ENCODE results near the gene NFATC2.

NFATC2 gene

DNA sequence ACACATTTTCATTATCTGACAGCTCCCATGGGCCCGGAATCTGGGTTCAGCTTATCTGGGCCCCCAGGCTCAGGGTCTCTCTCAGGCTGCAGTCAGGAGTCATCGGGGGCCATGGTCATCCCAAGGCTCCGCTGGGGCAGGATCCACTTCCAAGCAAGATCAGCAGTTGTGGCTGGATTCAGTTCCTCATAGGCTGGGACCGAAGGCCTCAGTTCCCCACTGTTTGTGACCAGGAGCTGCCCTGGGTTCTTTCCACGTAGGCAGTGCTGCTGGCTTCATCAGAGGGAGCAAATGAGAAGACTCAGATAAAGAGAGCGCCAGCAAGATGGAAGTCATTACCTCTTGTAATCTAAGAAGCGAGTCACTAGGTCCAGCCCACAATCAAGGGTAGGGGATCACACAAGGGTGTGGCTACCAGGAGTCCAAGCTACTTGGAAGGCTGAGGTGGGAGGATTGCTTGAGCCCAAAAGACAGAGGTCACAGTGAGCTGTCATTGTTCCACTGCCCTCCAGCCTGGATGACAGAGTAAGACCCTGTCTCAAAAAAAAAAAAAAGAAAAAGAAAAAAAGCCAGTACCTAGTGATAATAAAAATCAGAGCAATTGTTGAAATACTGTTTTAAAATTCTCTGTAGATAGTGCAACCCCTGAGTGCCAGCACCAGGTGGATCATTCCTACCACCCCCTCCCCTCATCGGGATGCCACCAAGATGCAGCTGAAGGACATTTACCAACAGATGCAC is 162.7 kb downstream of the NFATC2 start:
- Histone ChIP-seq H3K4me1 (no peaks in the 10 kb centered on the region), H3K9me3 (no peaks in the 10 kb centered on the region), H3K4me3 (no peak overlapping the region), H3K36me3 (no peaks in the 10 kb centered on the region), H3K27me3 (no peaks in the 10 kb centered on the region), H3K27ac (no peak overlapping the region)
- intact Hi-C loops (cut with DNase I; ENCODE audit: low total_unique reads) = loop anchor here (5.0 kb wide), 1 partner anchor 213 kb away; no protein-coding TSS in a partner anchor
- DNase-seq = no peak
- TF ChIP-seq, protein P1, sequence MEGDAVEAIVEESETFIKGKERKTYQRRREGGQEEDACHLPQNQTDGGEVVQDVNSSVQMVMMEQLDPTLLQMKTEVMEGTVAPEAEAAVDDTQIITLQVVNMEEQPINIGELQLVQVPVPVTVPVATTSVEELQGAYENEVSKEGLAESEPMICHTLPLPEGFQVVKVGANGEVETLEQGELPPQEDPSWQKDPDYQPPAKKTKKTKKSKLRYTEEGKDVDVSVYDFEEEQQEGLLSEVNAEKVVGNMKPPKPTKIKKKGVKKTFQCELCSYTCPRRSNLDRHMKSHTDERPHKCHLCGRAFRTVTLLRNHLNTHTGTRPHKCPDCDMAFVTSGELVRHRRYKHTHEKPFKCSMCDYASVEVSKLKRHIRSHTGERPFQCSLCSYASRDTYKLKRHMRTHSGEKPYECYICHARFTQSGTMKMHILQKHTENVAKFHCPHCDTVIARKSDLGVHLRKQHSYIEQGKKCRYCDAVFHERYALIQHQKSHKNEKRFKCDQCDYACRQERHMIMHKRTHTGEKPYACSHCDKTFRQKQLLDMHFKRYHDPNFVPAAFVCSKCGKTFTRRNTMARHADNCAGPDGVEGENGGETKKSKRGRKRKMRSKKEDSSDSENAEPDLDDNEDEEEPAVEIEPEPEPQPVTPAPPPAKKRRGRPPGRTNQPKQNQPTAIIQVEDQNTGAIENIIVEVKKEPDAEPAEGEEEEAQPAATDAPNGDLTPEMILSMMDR (IDR thresholded peaks at IDR 0.05) = no peak

DNA sequence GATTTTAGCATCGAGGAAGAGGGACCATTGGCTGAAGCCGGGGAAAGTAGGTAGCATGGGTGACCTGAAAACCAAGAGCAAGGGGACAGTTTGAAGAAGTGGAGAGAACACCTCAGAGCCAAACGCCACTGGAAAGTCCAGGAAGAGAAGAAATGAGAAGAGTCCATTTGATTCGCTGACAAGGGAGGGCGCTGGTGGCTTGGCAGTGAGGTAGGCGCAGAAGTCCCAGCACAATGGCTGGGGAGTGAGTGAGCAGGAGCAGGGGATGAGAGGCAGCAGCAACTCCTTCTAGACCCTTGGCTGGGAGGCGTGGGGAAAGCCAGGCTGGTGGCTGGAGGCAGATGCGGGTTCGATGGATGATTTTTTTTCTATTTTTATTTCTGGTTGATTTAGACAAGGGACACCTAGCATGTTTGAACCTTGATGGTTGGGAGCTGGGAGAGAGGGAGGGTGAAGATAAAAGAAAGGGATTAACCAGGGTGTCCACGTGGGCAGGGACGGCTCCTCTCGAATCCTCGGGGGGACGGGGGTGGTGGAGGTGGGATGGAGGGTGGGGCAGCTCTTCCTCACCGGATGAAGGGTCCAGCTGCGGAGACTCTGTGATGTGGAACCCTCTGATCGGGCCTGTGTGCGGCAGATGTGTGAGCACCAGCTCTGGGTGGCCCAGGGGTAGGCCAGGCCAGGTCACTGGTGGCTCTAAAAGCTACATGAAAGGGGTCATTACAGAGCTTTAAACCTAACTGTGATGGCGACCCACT is 164.2 kb downstream of the NFATC2 start:
- Histone ChIP-seq H3K27me3 (no peaks in the 10 kb centered on the region), H3K4me1 (no peaks in the 10 kb centered on the region), H3K36me3 (no peaks in the 10 kb centered on the region), H3K27ac (no peak overlapping the region), H3K9me3 (no peaks in the 10 kb centered on the region), H3K4me3 (no peak overlapping the region)
- DNase-seq = peak in 1 of 2 donors; percentile 57
- TF ChIP-seq, protein P1 (IDR thresholded peaks at IDR 0.05) = no peak
- intact Hi-C loops (cut with DNase I; ENCODE audit: low total_unique reads) = no loop called here

DNA sequence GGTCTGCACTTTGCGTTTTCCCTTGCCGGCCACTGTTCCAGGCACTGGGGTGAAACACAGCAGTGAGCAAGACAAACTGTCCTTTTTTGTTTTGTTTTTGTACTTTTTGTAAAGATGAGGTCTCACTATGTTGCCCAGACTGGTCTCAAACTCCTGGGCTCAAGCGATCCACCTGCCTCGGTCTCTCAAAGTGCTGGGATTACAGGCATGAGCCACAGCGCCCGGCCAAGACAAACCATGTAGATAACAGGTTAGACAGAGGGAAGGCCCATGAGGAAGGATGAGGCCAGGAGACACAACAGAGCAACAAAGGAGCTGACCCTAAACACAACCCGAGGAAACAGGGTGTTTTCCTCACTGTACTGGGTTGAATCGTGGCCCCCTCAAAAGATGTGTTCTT is 165.4 kb downstream of the NFATC2 start:
- Histone ChIP-seq H3K9me3 (no peaks in the 10 kb centered on the region), H3K27me3 (no peaks in the 10 kb centered on the region), H3K27ac (no peak overlapping the region), H3K4me3 (no peak overlapping the region), H3K36me3 (no peaks in the 10 kb centered on the region), H3K4me1 (peaks cover 0 to 7% (median 0%) of the 10 kb centered on the region in 4 donors)
- DNase-seq = peak in 1 of 2 donors; percentile 12
- TF ChIP-seq, protein P1 (IDR thresholded peaks at IDR 0.05) = no peak
- intact Hi-C loops (cut with DNase I; ENCODE audit: low total_unique reads) = no loop called here

DNA sequence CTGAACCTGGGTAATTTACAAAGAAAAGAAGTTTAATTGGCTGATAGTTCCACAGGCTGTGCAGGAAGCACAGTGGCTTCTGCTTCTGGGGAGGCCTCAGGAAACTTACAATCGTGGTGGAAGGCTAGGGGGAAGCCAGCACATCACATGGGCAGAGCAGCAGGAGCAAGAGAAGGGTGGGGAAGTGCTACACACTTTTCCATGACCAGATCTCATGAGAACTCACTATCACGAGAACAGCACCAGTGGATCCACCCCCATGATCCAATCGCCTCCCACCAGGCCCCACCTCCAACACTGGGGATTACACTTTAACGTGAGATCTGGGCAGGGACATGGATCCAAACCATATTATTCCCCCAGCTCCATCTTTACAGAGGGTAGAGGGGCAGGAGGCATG is 166.4 kb downstream of the NFATC2 start:
- Histone ChIP-seq H3K9me3 (no peaks in the 10 kb centered on the region), H3K4me1 (peaks cover 0 to 8% (median 0%) of the 10 kb centered on the region in 4 donors), H3K4me3 (no peak overlapping the region), H3K27ac (no peak overlapping the region), H3K36me3 (no peaks in the 10 kb centered on the region), H3K27me3 (no peaks in the 10 kb centered on the region)
- intact Hi-C loops (cut with DNase I; ENCODE audit: low total_unique reads) = no loop called here
- TF ChIP-seq, protein P1 (IDR thresholded peaks at IDR 0.05) = no peak
- DNase-seq = peak in 1 of 2 donors; percentile 33

DNA sequence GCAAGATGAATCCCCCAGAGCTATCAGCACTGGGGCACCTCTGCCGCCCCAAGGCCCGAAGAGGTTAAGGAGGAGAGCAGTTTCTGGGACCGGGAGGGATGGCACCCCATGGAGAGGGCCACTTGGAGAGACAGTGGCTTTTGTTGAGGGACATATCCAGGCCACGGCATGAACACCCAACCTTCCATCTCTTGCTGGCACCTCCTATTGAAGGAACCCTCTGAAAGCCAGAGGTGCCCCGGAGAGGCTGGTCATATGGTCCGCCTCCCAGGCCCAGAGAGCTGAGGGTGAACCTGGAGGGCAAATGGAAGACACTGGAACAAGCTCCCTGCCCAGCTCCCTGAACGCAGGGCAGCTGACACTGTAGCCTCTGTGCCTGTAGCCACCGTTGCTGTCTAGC is 167.0 kb downstream of the NFATC2 start:
- intact Hi-C loops (cut with DNase I; ENCODE audit: low total_unique reads) = no loop called here
- Histone ChIP-seq H3K36me3 (no peaks in the 10 kb centered on the region), H3K27me3 (no peaks in the 10 kb centered on the region), H3K4me1 (peaks cover 0 to 8% (median 0%) of the 10 kb centered on the region in 4 donors), H3K9me3 (no peaks in the 10 kb centered on the region), H3K27ac (no peak overlapping the region), H3K4me3 (no peak overlapping the region)
- TF ChIP-seq, protein P1 (IDR thresholded peaks at IDR 0.05) = no peak
- DNase-seq = peak in 1 of 2 donors; percentile 34
